GM12865 (cell line): Measurements from ENCODE around the gene WNT4.

Experiments
- DNase-seq: peaks from one replicate; pipeline ENCODE4 v3.0.0; 2010; ENCODE audit warnings: low read depth
- H3K4me3 ChIP-seq: 2 replicates; pipeline ENCODE4 v1.5.1; 2011; ENCODE audit warnings: mild to moderate bottlenecking, low read depth, low read length, control low read depth
- TF ChIP-seq, protein P1 (sequence below): IDR thresholded peaks from 2 replicates; pipeline ENCODE4 v1.5.1; 2011; ENCODE audit warnings: low read length, control low read depth, low read depth, inconsistent platforms; ENCODE audit not compliant: insufficient read depth; ENCODE audit errors: missing control alignments

The WNT4 gene

DNA sequence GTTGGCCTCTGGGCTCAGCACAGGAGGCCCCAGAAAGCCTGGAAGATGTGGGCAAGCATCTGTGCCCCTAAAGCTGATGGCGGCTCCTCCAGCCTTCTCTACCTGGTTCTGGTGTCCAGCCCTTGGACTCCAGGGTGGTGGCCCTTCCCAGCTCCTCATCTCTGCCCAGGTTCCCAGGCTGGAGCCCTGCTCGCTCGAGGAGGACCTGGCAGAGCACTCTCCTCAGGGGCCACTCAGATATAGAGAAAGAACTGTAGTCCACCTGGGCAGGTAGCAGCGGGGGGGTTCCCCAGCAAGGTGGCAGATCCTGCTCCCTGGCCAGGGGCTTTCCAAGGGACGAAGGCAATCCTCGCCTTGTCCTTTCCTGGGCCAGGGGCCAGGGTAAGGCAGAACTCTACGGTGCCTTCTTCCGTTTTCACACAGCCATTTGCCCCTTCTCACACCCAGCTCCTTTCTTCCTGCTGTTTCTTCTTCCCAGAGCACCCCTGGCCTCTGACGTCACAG lies 18.9 kb downstream of the WNT4 start:
- no peak overlapping the region for H3K4me3 ChIP-seq
- TF ChIP-seq, protein P1, sequence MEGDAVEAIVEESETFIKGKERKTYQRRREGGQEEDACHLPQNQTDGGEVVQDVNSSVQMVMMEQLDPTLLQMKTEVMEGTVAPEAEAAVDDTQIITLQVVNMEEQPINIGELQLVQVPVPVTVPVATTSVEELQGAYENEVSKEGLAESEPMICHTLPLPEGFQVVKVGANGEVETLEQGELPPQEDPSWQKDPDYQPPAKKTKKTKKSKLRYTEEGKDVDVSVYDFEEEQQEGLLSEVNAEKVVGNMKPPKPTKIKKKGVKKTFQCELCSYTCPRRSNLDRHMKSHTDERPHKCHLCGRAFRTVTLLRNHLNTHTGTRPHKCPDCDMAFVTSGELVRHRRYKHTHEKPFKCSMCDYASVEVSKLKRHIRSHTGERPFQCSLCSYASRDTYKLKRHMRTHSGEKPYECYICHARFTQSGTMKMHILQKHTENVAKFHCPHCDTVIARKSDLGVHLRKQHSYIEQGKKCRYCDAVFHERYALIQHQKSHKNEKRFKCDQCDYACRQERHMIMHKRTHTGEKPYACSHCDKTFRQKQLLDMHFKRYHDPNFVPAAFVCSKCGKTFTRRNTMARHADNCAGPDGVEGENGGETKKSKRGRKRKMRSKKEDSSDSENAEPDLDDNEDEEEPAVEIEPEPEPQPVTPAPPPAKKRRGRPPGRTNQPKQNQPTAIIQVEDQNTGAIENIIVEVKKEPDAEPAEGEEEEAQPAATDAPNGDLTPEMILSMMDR = no peak
- no peak for DNase-seq

DNA sequence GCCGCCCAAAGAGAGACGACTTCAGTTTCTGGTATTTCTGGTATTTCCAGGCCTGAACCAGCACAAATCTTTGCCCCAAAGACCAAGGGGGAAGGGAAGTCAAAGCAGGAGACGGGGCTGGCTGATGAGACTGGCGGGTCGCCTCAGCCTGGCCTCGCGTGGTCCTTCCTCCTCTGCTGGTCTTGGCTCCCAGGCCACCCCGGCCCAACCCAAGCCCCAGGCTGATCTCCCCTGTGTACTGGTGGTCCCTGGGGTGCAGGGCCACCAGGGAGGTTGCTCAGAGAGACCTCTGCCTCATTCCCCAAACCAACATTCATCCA lies 19.9 kb downstream of the WNT4 start:
- H3K4me3 ChIP-seq = no peak overlapping the region
- TF ChIP-seq, protein P1 = no peak
- DNase-seq = no peak

DNA sequence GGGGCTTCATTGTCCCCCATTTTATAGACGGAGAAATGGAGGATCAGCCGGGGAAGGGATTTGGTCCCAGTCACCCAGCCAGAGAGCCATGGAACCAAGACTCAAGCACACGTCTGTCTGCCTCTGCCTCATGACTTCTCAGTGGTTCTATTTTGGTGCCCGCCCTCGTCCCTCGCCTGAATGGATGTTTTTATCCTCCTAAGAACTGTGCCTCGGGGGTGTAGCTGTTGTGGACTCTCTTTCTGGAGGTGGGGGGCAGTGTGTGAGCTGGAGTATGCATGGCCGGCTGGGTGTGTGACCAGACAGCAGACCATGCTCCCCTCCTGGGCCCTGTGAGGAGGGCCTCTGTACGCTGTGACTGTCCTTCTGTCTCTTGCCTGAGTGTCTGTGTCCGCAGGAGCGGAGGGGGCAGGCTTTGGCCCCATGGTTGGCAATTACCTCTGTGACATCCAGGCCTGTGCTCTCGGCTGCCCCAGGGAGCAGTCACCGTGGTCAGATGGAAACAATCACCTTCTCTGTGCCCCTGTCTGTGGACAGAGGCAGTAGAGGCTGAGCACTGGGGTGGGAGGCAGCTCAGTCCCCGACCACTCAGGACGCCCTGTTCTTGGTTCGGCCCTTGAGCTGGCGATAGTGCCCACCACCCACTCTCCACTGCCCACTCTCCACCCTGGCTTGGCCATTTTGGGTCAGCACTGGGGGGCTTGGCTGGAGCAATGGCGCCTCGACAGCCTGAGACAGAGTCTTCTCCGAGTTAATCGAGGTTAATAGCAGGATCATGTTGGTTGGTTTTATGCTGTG lies 20.4 kb downstream of the WNT4 start:
- no peak for DNase-seq
- no peak overlapping the region for H3K4me3 ChIP-seq
- TF ChIP-seq, protein P1 = no peak

DNA sequence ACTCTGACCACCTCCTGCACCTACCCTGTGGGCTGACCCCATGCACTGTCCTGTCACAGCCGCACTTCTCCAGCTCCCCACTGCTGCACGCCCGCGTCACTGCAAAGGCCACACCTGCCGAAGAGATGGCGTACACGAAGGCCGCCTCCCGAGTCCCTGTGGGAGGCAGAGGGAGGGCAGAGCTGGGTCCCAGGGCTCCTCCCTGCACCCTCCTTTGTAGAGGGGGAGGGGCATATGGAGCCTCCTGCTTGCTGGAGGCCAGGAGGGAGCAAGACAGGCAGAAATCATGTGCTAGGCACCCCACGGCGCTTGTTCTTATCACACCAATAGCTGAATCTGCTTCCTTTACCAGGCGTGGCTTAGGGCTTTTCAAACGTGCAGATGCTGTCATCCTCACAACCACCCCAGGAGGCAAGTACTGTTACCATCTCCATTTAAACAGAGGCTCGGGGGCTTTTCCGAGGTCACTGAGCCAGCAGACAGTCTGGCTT lies 21.4 kb downstream of the WNT4 start:
- DNase-seq = no peak
- TF ChIP-seq, protein P1 = no peak
- H3K4me3 ChIP-seq = no peak overlapping the region

DNA sequence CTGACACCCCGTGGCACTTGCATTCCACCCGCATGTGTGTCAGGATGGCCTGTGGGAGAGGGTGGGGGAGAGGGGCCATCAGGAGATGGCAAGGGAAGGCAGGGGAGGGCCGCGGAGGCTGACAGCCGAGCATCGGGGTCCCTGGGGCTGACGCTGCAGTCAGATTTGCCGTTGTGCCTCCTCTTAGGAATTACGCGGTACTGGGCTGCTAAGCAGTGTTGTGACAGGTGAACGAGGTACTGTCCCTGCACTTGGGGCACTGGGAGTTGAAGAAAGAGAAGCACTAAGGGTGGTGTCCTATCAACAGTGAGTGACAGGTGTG lies 22.5 kb downstream of the WNT4 start:
- no peak overlapping the region for H3K4me3 ChIP-seq
- TF ChIP-seq, protein P1 = no peak
- DNase-seq = no peak

DNA sequence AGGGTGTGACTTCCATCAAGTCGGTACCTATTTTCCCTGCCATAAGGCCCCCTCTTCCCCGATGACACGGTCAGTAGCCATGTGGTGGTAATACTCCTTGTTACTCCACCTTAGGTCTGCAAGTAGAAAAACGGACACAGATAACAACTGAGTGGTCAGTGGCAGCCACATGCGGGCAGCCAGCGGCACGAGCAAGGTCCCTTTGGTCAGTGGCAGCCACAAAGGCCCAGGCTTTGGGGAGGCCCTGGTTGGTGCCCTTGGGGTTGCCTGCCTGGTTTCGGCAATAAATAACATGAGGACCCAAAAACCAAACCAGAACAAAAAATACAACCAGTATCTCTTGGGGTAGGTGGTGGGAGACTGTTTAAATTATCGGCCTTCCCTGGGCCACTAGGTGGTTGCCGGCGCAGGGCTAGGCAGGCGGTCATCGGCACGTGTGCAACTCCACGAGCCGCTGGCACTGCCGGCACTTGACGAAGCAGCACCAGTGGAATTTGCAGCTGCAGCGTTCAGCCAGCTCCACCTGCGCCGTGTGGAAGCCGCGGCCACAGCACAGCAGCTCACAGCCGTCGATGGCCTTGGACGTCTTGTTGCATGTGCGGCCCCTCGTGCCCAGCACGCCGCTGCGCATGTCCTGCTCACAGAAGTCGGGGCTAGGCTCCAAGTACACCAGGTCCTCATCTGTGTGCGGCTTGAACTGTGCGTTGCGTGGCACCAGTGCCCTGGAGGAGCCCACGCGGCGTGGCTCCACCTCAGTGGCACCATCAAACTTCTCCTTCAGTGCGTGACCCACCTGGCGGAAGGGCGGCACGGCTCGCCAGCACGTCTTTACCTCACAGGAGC lies 23.1 kb downstream of the WNT4 start:
- no peak overlapping the region for H3K4me3 ChIP-seq
- TF ChIP-seq, protein P1 = no peak
- DNase-seq = no peak
